NB4 (cell line): ENCODE results near the gene ZNF185.

ENCODE experiments used
- POLR2A ChIP-seq: IDR thresholded peaks from 2 replicates; pipeline ENCODE4 v1.6.1; 2011; ENCODE audit warnings: mild to moderate bottlenecking; ENCODE audit not compliant: insufficient read length; ENCODE audit errors: extremely low read depth
- TF ChIP-seq, protein P1 (sequence below): IDR thresholded peaks from one replicate; pipeline ENCODE4 v1.5.1; 2012; ENCODE audit warnings: low read depth, low read length
- TF ChIP-seq, protein P2 (sequence below): IDR thresholded peaks from 2 replicates; pipeline ENCODE4 v1.6.1; 2011; ENCODE audit warnings: low read depth, low read length

DNA sequence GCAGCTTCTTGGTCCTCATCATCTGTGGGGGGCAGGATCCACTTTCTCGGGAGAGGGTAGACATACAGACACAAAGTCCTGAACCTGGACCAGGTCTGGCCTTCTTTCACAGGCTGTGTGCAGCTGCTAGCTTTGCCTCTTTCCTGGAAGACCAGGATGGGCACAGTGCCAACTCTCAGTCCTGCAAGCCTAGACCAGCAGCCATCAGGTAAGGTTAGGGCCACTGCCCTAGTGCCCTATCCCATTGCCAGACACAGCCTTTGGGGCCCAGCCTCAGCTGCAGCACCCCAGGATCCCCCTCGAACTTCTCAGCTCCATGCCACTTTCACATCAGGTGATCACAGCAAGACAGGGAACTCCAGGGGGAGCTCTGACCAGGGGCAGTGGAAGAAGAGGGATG is 38.4 kb downstream of the ZNF185 start:
- TF ChIP-seq, protein P1, sequence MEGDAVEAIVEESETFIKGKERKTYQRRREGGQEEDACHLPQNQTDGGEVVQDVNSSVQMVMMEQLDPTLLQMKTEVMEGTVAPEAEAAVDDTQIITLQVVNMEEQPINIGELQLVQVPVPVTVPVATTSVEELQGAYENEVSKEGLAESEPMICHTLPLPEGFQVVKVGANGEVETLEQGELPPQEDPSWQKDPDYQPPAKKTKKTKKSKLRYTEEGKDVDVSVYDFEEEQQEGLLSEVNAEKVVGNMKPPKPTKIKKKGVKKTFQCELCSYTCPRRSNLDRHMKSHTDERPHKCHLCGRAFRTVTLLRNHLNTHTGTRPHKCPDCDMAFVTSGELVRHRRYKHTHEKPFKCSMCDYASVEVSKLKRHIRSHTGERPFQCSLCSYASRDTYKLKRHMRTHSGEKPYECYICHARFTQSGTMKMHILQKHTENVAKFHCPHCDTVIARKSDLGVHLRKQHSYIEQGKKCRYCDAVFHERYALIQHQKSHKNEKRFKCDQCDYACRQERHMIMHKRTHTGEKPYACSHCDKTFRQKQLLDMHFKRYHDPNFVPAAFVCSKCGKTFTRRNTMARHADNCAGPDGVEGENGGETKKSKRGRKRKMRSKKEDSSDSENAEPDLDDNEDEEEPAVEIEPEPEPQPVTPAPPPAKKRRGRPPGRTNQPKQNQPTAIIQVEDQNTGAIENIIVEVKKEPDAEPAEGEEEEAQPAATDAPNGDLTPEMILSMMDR, result no peak
- no peak for TF ChIP-seq POLR2A
- TF ChIP-seq, protein P2, sequence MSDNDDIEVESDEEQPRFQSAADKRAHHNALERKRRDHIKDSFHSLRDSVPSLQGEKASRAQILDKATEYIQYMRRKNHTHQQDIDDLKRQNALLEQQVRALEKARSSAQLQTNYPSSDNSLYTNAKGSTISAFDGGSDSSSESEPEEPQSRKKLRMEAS, result no peak
